ENCODE data around the gene MYLK2.

The MYLK2 gene

GRCh38 chr20:31838646-31839292 lies 19.6 kb downstream of the MYLK2 start:
- Mint-ChIP-seq H3K4me3 (no peak overlapping the region), H3K27ac (no peak overlapping the region), H3K9me3 (ENCODE audit: low read depth) (no peaks in the 10 kb centered on the region)

GRCh38 chr20:31839782-31840487 lies 20.8 kb downstream of the MYLK2 start:
- no peak overlapping the region for H3K27ac Mint-ChIP-seq
- H3K9me3 Mint-ChIP-seq (ENCODE audit: low read depth): no peaks in the 10 kb centered on the region
- H3K36me3 Mint-ChIP-seq: no peaks in the 10 kb centered on the region
- H3K4me1 Mint-ChIP-seq (ENCODE audit: low read depth): no peaks in the 10 kb centered on the region
- H3K27me3 Mint-ChIP-seq: no peaks in the 10 kb centered on the region
- no peak overlapping the region for H3K4me3 Mint-ChIP-seq

More at GRCh38 chr20:31838646-31839292, 19.6 kb downstream of the MYLK2 start:
- no peaks in the 10 kb centered on the region for H3K36me3 Mint-ChIP-seq
- H3K4me1 Mint-ChIP-seq (ENCODE audit: low read depth): no peaks in the 10 kb centered on the region
- H3K27me3 Mint-ChIP-seq: no peaks in the 10 kb centered on the region

GRCh38 chr20:31840906-31841816 lies 22.0 kb downstream of the MYLK2 start:
- Mint-ChIP-seq H3K27me3 (no peaks in the 10 kb centered on the region), H3K4me3 (no peak overlapping the region), H3K4me1 (ENCODE audit: low read depth) (no peaks in the 10 kb centered on the region), H3K27ac (no peak overlapping the region), H3K36me3 (no peaks in the 10 kb centered on the region), H3K9me3 (ENCODE audit: low read depth) (no peaks in the 10 kb centered on the region)

GRCh38 chr20:31841928-31842327 lies 22.8 kb downstream of the MYLK2 start:
- Mint-ChIP-seq H3K4me1 (ENCODE audit: low read depth) (no peaks in the 10 kb centered on the region), H3K27ac (no peak overlapping the region), H3K4me3 (no peak overlapping the region), H3K36me3 (no peaks in the 10 kb centered on the region), H3K9me3 (ENCODE audit: low read depth) (no peaks in the 10 kb centered on the region), H3K27me3 (no peaks in the 10 kb centered on the region)

GRCh38 chr20:31842471-31843157 lies 23.5 kb downstream of the MYLK2 start:
- Mint-ChIP-seq H3K4me1 (ENCODE audit: low read depth) (no peaks in the 10 kb centered on the region), H3K27me3 (no peaks in the 10 kb centered on the region), H3K36me3 (no peaks in the 10 kb centered on the region), H3K9me3 (ENCODE audit: low read depth) (no peaks in the 10 kb centered on the region), H3K27ac (no peak overlapping the region), H3K4me3 (no peak overlapping the region)

GRCh38 chr20:31843288-31843687 lies 24.1 kb downstream of the MYLK2 start:
- Mint-ChIP-seq H3K9me3 (ENCODE audit: low read depth) (no peaks in the 10 kb centered on the region), H3K36me3 (no peaks in the 10 kb centered on the region), H3K27ac (no peak overlapping the region), H3K4me1 (ENCODE audit: low read depth) (no peaks in the 10 kb centered on the region), H3K27me3 (no peaks in the 10 kb centered on the region), H3K4me3 (no peak overlapping the region)

GRCh38 chr20:31843881-31844280 lies 24.7 kb downstream of the MYLK2 start:
- Mint-ChIP-seq H3K4me3 (no peak overlapping the region), H3K27me3 (no peaks in the 10 kb centered on the region), H3K27ac (no peak overlapping the region), H3K36me3 (no peaks in the 10 kb centered on the region), H3K4me1 (ENCODE audit: low read depth) (no peaks in the 10 kb centered on the region), H3K9me3 (ENCODE audit: low read depth) (no peaks in the 10 kb centered on the region)

GRCh38 chr20:31844737-31845299 lies 25.7 kb downstream of the MYLK2 start:
- no peaks in the 10 kb centered on the region for H3K4me1 Mint-ChIP-seq (ENCODE audit: low read depth)
- no peak overlapping the region for H3K27ac Mint-ChIP-seq
- H3K36me3 Mint-ChIP-seq: no peaks in the 10 kb centered on the region
- H3K9me3 Mint-ChIP-seq (ENCODE audit: low read depth): no peaks in the 10 kb centered on the region
- H3K4me3 Mint-ChIP-seq: no peak overlapping the region
- H3K27me3 Mint-ChIP-seq: no peaks in the 10 kb centered on the region

- H3K4me3 Mint-ChIP-seq: no peak within 1 kb of the TSS
Measured at GRCh38 chr20:31845300-31845863, 26.2 kb downstream of the MYLK2 start, which contains the start of gene FOXS1. TSS of gene FOXS1 (minus strand) at chr20:31845604. CDS start at chr20:31845542, 62 bp downstream.

GRCh38 chr20:31846793-31847138 lies 27.6 kb downstream of the MYLK2 start:
- H3K36me3 Mint-ChIP-seq: no peaks in the 10 kb centered on the region
- peaks cover 4% of the 10 kb centered on the region for H3K27me3 Mint-ChIP-seq

More at GRCh38 chr20:31845300-31845863, 26.2 kb downstream of the MYLK2 start, which contains the start of gene FOXS1:
- no peaks in the 10 kb centered on the region for H3K36me3 Mint-ChIP-seq
- H3K27me3 Mint-ChIP-seq: no peaks in the 10 kb centered on the region
- no peak within 1 kb of the TSS for H3K27ac Mint-ChIP-seq
- no peaks in the 10 kb centered on the region for H3K9me3 Mint-ChIP-seq (ENCODE audit: low read depth)
- no peaks in the 10 kb centered on the region for H3K4me1 Mint-ChIP-seq (ENCODE audit: low read depth)

GRCh38 chr20:31848088-31848999 lies 29.2 kb downstream of the MYLK2 start:
- peaks cover 4% of the 10 kb centered on the region for H3K27me3 Mint-ChIP-seq
- no peaks in the 10 kb centered on the region for H3K9me3 Mint-ChIP-seq (ENCODE audit: low read depth)
- H3K27ac Mint-ChIP-seq: no peak overlapping the region
- no peaks in the 10 kb centered on the region for H3K4me1 Mint-ChIP-seq (ENCODE audit: low read depth)
- no peak overlapping the region for H3K4me3 Mint-ChIP-seq
- H3K36me3 Mint-ChIP-seq: no peaks in the 10 kb centered on the region

More at GRCh38 chr20:31846793-31847138, 27.6 kb downstream of the MYLK2 start:
- Mint-ChIP-seq H3K27ac (no peak overlapping the region), H3K9me3 (ENCODE audit: low read depth) (no peaks in the 10 kb centered on the region), H3K4me1 (ENCODE audit: low read depth) (no peaks in the 10 kb centered on the region), H3K4me3 (no peak overlapping the region)

- no peaks in the 10 kb centered on the region for H3K4me1 Mint-ChIP-seq (ENCODE audit: low read depth)
- no peaks in the 10 kb centered on the region for H3K9me3 Mint-ChIP-seq (ENCODE audit: low read depth)
- peaks cover 4% of the 10 kb centered on the region for H3K27me3 Mint-ChIP-seq
- no peak overlapping the region for H3K4me3 Mint-ChIP-seq
- H3K27ac Mint-ChIP-seq: no peak overlapping the region
- no peaks in the 10 kb centered on the region for H3K36me3 Mint-ChIP-seq
Measured at GRCh38 chr20:31849306-31849930, 30.3 kb downstream of the MYLK2 start.

All from activated naive CD8-positive, alpha-beta T cell (primary cell).